ENCODE results near the gene FBXL17.

Gene FBXL17

DNA sequence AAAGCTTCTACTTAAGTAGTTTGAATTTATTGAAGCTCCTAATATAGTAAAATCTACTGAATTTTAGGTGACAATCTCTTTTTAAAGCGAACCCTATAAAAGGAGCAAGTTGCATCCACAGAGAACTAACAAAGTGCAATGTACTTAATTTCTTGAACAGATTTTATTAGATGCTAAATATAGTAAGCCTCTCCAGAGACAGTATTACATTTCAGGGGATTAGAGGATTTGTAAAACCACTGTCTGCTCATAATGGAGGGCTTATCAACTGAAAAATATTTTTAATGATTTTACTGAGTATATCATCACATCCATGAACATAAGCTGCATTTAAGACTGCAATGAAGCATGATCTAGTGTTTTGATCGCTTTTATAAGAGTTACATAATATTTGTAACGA, 481.2 kb downstream of the FBXL17 start:
- Histone ChIP-seq H3K9me3 (no peaks in the 10 kb centered on the region), H3K36me3 (replicated peaks) (no peaks in the 10 kb centered on the region), H3K27me3 (ENCODE audit: low read depth) (no peaks in the 10 kb centered on the region), H3K4me3 (no peak overlapping the region), H3K4me1 (peaks cover 6% of the 10 kb centered on the region; the same call in 1 of the 2 replicates)
- in situ Hi-C loops (cut with MboI; ENCODE audit: low sequenced_read_pairs), result no loop called here
- peak in 1 of 2 experiments; percentile 60 for DNase-seq (ENCODE audit: low spot score in 2 of 2)

DNA sequence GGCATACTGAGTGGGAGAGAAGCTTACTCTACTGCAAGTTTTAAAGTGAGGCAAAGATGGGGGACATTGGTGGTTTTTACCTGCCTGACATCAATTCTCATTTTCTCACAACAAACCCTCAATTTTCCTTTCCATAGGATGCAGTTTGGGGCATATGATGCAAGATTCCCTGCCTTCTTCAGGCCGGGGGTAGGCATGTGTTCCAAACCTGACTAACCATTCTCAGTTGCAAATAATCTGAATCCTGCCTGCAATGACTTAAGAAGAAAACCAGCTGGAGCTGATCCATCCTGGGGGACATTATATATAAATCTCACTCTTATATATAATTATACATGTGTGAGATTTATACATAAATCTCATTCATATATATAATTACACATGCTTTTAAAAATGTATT, 487.5 kb downstream of the FBXL17 start:
- no peaks in the 10 kb centered on the region for H3K9me3 ChIP-seq
- no peaks in the 10 kb centered on the region for H3K4me1 ChIP-seq
- no peak for DNase-seq (ENCODE audit: low spot score in 2 of 2)
- no peaks in the 10 kb centered on the region for H3K36me3 ChIP-seq (replicated peaks)
- no peaks in the 10 kb centered on the region for H3K27me3 ChIP-seq (ENCODE audit: low read depth)
- no peak overlapping the region for H3K4me3 ChIP-seq
- in situ Hi-C loops (cut with MboI; ENCODE audit: low sequenced_read_pairs), result no loop called here

DNA sequence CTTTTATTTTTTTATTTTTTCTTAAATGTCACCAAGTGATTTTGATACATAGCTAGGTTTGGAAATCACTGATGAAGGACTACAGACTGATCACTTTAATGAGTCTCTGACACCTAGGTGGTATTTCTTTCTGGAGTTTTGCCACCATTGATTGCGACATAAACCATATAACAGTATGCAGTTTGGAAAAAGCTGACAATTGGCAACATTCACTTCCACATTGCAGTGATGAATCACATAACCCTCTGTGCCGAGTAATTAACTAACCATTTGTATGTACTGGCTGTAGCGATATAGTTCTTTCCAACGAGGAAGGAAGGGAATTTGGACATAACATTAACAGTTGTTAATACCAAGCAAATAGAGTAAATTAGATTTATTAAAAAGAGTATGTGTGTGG, 488.3 kb downstream of the FBXL17 start:
- no peaks in the 10 kb centered on the region for H3K36me3 ChIP-seq (replicated peaks)
- no peak overlapping the region for H3K4me3 ChIP-seq
- in situ Hi-C loops (cut with MboI; ENCODE audit: low sequenced_read_pairs), result no loop called here
- no peaks in the 10 kb centered on the region for H3K4me1 ChIP-seq
- DNase-seq (ENCODE audit: low spot score in 2 of 2), result no peak
- no peaks in the 10 kb centered on the region for H3K27me3 ChIP-seq (ENCODE audit: low read depth)
- H3K9me3 ChIP-seq, result no peaks in the 10 kb centered on the region

DNA sequence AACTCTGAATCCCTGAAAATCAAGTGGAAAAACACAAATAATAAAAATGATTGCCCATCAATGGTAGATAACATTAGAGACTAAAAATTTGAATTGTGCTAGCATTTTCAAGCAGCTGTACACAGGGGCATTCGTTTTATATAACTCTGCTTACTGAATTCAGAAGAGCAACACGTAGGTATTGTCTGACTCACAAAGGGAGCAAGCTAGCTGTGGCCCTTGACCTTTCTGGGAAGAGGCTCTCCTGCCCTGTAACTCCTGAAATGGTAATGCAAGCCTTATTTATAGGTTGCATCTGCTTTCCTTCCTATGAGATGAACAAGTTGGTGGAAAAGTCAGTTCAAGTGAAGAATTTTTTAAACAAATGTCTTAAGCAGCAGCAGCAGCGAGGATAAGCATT, 492.5 kb downstream of the FBXL17 start:
- Histone ChIP-seq H3K4me1 (peaks cover 9% of the 10 kb centered on the region), H3K4me3 (no peak overlapping the region), H3K27me3 (ENCODE audit: low read depth) (no peaks in the 10 kb centered on the region), H3K9me3 (no peaks in the 10 kb centered on the region), H3K36me3 (replicated peaks) (no peaks in the 10 kb centered on the region)
- DNase-seq (ENCODE audit: low spot score in 2 of 2), result no peak
- in situ Hi-C loops (cut with MboI; ENCODE audit: low sequenced_read_pairs), result no loop called here

DNA sequence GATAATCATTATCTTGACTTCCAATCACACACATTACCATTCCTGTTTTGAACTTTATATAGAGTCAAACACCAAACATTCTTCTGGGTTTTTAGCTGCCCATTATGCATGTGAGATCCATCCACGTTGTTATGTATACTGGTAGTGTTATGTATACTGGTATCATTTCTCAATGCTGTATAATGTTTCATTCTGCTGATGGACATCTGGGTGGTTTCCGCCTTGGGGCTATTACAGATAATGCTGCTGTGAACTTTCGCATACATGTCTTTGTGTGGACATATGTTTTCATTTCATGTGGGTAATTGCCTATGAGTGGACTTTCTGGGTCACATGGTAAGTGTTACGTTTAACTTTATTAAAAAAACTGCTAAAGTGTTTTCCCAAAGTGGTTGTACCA, 493.4 kb downstream of the FBXL17 start:
- Histone ChIP-seq H3K9me3 (no peaks in the 10 kb centered on the region), H3K4me1 (peaks cover 9% of the 10 kb centered on the region), H3K4me3 (no peak overlapping the region), H3K36me3 (replicated peaks) (no peaks in the 10 kb centered on the region), H3K27me3 (ENCODE audit: low read depth) (no peaks in the 10 kb centered on the region)
- in situ Hi-C loops (cut with MboI; ENCODE audit: low sequenced_read_pairs), result no loop called here
- no peak for DNase-seq (ENCODE audit: low spot score in 2 of 2)

DNA sequence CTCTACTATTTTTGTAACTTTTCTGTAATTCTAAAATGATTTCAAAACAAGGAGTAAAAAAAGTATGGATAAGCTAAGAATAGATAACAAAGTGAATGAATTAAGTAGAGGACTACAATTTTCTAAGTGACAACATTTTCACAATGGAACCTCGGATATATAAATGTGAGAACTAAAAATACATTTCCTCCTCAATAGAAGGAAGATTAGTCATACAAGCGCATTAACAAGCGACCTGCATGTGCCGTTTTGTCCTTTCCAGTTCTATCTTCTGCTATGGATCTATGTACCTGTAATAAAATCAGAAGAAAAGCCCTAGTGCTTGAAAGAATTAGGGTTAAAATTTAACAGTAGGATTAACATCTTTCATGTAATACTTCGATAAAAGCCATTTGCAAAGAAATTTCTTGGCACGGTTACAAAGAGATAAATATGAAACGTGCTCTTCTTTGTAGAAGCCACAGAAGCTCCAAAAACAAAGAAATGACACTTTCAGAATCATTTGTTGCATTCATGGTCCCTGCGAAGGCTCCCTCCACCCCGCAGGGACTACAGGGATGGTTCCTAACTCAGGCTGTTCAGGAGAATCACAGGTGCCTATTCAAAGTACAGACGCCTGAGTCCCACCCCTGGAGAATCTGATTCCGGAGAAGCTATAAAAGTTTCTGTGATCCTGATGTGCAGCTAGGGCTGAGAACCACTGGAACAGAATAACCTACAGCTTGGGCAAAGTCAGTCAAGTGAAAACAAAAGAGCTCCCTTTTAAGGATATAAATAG, 494.5 kb downstream of the FBXL17 start:
- peak; percentile 16 to 39 for DNase-seq (ENCODE audit: low spot score in 2 of 2)
- Histone ChIP-seq H3K27me3 (ENCODE audit: low read depth) (no peaks in the 10 kb centered on the region), H3K4me1 (peaks cover 9% of the 10 kb centered on the region), H3K4me3 (no peak overlapping the region), H3K9me3 (no peaks in the 10 kb centered on the region), H3K36me3 (replicated peaks) (no peaks in the 10 kb centered on the region)
- in situ Hi-C loops (cut with MboI; ENCODE audit: low sequenced_read_pairs), result no loop called here

DNA sequence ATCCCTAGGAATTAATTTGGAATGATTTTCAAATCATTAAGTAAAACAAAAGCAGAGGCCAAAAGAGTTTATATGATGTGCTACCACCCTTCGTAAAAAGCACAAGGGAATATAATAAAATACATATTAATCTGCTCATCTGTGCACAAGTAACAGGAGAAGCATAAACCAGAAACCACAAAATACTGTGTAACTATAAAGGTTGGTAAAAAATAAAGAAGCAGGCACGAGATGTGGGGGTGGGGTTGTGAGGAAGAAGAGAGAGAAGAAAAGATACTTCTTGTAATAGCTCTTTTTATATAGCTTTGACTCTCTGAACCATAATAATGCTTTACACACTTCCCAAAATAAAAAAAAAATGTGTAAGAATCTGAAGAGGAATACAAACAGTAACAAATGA, 496.3 kb downstream of the FBXL17 start:
- DNase-seq (ENCODE audit: low spot score in 2 of 2), result no peak
- in situ Hi-C loops (cut with MboI; ENCODE audit: low sequenced_read_pairs), result no loop called here
- Histone ChIP-seq H3K27me3 (ENCODE audit: low read depth) (no peaks in the 10 kb centered on the region), H3K4me3 (no peak overlapping the region), H3K9me3 (no peaks in the 10 kb centered on the region), H3K4me1 (peaks cover 9% of the 10 kb centered on the region), H3K36me3 (replicated peaks) (no peaks in the 10 kb centered on the region)

DNA sequence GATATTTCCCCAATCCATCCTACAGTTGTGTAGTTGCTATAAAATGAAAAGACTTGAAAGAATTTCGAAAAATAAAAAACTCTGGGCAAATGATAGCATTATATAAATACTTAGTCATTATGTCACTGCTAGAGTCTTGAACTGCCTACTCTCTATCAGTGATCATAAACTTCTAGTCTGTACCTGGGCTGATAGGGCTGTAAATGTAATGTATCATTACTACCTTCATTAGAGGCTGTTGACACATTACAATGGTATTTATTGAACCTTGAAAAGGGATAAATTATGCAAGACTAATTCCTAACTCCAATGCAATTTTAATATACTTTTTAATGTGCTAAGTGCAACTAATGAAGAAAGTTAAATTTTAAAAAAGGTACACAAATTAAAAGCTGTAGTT, 497.0 kb downstream of the FBXL17 start:
- no peak for DNase-seq (ENCODE audit: low spot score in 2 of 2)
- in situ Hi-C loops (cut with MboI; ENCODE audit: low sequenced_read_pairs), result no loop called here
- H3K4me3 ChIP-seq, result no peak overlapping the region
- no peaks in the 10 kb centered on the region for H3K9me3 ChIP-seq
- H3K4me1 ChIP-seq, result peaks cover 9% of the 10 kb centered on the region
- no peaks in the 10 kb centered on the region for H3K36me3 ChIP-seq (replicated peaks)
- H3K27me3 ChIP-seq (ENCODE audit: low read depth), result no peaks in the 10 kb centered on the region

DNA sequence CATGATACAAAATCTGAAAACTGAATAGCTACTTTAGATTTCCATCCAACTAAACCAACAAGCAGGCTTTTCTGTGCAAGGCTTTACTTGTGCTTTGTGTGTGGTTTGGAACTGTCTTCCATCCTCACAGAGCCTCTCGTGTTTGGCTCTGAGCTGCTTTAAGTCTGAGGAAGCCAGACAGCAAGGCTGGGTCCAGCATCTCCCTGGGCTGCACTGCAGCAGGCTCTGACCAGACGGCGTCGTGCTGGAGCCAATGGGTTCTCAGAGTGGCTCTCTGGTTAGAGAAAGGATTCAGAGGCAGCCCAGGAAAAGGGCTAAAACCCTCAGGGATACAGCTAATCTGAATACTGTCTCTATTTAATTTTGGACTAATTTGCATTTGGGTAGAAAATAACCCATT, 503.2 kb downstream of the FBXL17 start:
- Histone ChIP-seq H3K4me1 (no peaks in the 10 kb centered on the region), H3K36me3 (replicated peaks) (no peaks in the 10 kb centered on the region), H3K27me3 (ENCODE audit: low read depth) (no peaks in the 10 kb centered on the region), H3K4me3 (no peak overlapping the region), H3K9me3 (no peaks in the 10 kb centered on the region)
- in situ Hi-C loops (cut with MboI; ENCODE audit: low sequenced_read_pairs), result no loop called here
- DNase-seq (ENCODE audit: low spot score in 2 of 2), result no peak

DNA sequence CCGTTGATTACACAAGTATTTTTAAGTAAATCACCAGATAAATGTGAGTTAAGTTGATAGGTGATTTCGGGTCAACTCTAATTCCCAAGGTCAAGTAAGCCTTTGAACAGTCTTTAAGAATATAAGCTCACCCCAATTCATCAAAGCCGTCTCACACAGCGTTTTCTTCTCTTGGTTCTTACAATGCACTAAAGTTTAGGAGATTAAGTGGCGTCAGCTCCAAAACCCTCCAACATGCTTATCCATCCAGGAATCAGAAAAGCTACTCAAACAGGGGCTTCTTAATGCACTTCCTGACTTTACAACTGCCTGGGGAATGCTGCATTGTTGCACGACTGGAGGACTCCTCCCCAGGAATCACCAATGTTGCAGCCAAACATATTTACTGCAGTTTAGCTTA, 505.0 kb downstream of the FBXL17 start:
- H3K27me3 ChIP-seq (ENCODE audit: low read depth), result no peaks in the 10 kb centered on the region
- H3K4me3 ChIP-seq, result no peak overlapping the region
- in situ Hi-C loops (cut with MboI; ENCODE audit: low sequenced_read_pairs), result no loop called here
- DNase-seq (ENCODE audit: low spot score in 2 of 2), result peak; percentile 8 to 17
- H3K9me3 ChIP-seq, result no peaks in the 10 kb centered on the region
- H3K36me3 ChIP-seq (replicated peaks), result no peaks in the 10 kb centered on the region
- no peaks in the 10 kb centered on the region for H3K4me1 ChIP-seq

DNA sequence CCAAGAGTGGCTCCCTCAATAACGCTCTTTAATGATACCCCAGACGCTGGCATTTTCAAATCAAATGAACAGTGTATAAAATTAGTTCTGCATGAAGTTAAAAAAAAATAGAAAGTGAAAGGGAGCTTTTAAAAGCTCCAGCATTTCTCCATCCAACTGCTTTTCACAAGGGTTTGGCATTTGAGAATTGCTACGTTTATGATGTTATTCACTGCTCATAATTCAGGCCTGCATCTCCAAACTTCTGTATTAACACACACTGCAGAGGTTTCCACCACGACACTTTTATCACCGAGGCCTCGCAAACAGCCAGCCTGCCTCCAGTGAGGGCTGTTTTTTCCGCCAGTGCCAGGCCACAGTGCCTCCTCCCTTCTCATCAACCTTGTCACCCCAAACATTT, 505.6 kb downstream of the FBXL17 start:
- H3K36me3 ChIP-seq (replicated peaks), result no peaks in the 10 kb centered on the region
- in situ Hi-C loops (cut with MboI; ENCODE audit: low sequenced_read_pairs), result no loop called here
- no peak for DNase-seq (ENCODE audit: low spot score in 2 of 2)
- H3K4me3 ChIP-seq, result no peak overlapping the region
- H3K9me3 ChIP-seq, result no peaks in the 10 kb centered on the region
- H3K4me1 ChIP-seq, result no peaks in the 10 kb centered on the region
- H3K27me3 ChIP-seq (ENCODE audit: low read depth), result no peaks in the 10 kb centered on the region

DNA sequence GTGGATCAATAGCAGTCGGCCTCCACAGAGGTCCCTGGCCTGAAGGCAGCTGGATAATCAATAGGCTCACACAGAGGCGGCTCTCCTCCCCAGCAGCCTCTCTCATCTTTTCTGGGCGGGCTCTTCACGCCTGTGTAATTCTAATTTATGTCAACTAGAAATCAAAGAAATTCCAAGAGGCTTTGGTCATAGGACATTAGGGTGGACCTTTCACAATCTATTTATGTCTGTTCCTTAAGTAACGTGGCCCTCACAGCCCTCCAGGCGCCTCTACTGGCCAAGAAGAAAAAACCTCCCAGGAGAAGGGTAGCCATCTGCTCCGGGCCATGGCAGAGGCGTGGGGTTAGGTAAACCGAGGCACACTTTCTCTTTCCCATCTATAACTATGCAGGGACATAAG, 506.1 kb downstream of the FBXL17 start:
- Histone ChIP-seq H3K9me3 (no peaks in the 10 kb centered on the region), H3K27me3 (ENCODE audit: low read depth) (no peaks in the 10 kb centered on the region), H3K4me3 (no peak overlapping the region), H3K36me3 (replicated peaks) (no peaks in the 10 kb centered on the region), H3K4me1 (no peaks in the 10 kb centered on the region)
- in situ Hi-C loops (cut with MboI; ENCODE audit: low sequenced_read_pairs), result no loop called here
- no peak for DNase-seq (ENCODE audit: low spot score in 2 of 2)

DNA sequence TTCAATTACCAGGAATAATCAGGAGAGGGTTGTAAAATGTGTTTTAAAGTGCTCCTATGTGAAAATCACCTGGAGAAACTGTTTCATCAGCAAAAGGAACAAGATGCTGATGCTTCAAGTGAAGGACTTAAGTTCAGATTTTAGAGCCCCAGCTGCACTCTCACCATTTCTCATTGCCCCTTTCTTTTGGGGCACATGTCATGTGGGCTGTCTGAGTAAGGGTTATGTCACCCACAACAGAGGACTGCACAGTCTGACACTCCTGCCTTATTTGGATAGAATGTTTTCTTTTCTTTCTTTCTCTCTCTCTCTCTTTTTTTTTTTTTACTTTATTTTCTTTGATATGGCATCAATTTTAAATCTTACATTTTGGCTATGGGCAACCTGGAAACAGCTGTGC, 507.1 kb downstream of the FBXL17 start:
- Histone ChIP-seq H3K4me1 (no peaks in the 10 kb centered on the region), H3K27me3 (ENCODE audit: low read depth) (no peaks in the 10 kb centered on the region), H3K9me3 (no peaks in the 10 kb centered on the region), H3K4me3 (no peak overlapping the region), H3K36me3 (replicated peaks) (no peaks in the 10 kb centered on the region)
- in situ Hi-C loops (cut with MboI; ENCODE audit: low sequenced_read_pairs), result no loop called here
- no peak for DNase-seq (ENCODE audit: low spot score in 2 of 2)

DNA sequence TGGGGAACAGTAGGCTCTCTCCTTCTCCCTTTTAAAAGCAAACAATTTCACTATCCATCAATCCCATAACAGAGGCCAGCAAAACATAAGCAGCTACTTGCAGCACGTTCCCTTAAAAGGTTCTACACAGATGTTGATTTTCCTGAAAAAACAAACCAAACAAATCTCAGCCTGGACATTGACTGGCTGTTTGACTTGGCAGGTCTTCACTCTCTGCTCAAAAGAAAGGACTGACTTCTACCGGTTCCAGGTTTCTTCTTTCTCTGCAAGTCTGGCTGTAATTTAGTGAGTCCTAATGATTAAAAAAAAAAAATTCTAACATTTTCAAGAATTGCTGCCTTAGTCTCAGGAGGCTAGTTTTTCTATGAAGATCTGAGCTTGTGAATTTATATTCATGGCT, 508.0 kb downstream of the FBXL17 start:
- in situ Hi-C loops (cut with MboI; ENCODE audit: low sequenced_read_pairs), result no loop called here
- no peak overlapping the region for H3K4me3 ChIP-seq
- no peak for DNase-seq (ENCODE audit: low spot score in 2 of 2)
- no peaks in the 10 kb centered on the region for H3K9me3 ChIP-seq
- peaks cover 8% of the 10 kb centered on the region for H3K4me1 ChIP-seq
- no peaks in the 10 kb centered on the region for H3K27me3 ChIP-seq (ENCODE audit: low read depth)
- H3K36me3 ChIP-seq (replicated peaks), result no peaks in the 10 kb centered on the region

DNA sequence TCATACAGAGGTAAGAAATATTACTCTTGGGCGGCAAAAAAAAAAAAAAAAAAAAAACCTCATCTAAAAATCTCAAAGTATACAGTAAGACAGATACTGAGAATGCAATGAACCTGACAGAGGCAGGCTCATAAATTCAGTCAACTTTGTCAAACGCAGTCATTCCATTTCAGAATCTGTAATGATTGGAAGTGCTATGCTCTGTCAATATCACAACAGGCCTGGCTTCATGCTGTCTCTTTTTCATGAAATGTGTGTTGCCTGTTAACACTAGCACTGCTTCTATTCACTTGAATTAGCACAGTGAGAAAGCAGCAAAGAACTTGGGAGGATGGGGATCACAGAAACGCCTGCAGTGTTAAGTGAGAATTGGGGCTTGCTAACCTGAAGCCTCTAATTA, 510.9 kb downstream of the FBXL17 start:
- Histone ChIP-seq H3K9me3 (no peaks in the 10 kb centered on the region), H3K36me3 (replicated peaks) (no peaks in the 10 kb centered on the region), H3K4me3 (no peak overlapping the region), H3K4me1 (peaks cover 19% of the 10 kb centered on the region), H3K27me3 (ENCODE audit: low read depth) (no peaks in the 10 kb centered on the region)
- in situ Hi-C loops (cut with MboI; ENCODE audit: low sequenced_read_pairs), result no loop called here
- no peak for DNase-seq (ENCODE audit: low spot score in 2 of 2)
